NCI-H524 (cell line): ENCODE data around the gene CALU.
A peak's percentile ranks its signal among the peaks of the same experiment; 100 is the strongest.

Experiments used
- DNase-seq, 2 experiments: peaks; one replicate each; lab custom pipeline; 2025; lab: John Stamatoyannopoulos, UW

The CALU gene

GRCh38 chr7:128739048-128739962 lies at the start of gene CALU:
Gene CALU, plus strand, starts transcription at chr7:128739359. Its CDS starts 9,225 bp downstream, at chr7:128748584.
- peak; percentile 87 to 95 for DNase-seq

- DNase-seq, result no peak
These were observed 47.9 kb upstream of the CALU start for GRCh38 chr7:128691227-128691626.

- no peak for DNase-seq
These were observed 46.4 kb upstream of the CALU start for GRCh38 chr7:128692623-128693270.

DNA sequence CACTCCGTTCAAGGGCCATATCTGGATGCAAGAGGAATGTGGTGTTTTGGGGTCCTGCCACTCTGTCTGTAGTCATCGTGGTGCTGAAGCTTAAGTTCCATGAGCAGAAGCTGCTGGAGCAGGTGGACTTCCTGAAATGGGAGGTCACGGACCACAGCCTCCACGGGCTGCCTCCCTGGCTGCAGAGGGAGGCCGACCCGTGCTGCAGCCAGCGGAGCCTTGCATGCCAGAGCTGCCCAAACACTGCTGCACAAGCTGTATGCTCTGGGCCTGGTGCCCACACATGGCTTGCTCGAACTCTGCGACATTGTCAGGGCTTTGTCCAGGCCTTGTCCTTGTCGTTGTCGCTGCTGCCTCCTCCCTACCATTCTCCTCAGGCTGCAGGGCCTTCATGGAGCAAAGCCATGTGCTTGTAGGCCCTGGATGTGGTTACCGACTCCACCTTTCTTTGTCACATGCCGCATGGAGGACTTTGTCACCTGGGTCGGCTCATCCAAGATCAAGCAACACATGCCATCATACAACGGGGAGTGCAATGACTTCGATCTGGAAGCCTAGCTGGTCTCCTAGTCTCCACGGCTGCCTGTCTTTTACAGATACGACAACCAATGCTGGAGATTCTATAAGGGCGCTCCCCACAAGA lies 45.7 kb upstream of the CALU start:
- no peak for DNase-seq

GRCh38 chr7:128694738-128695137 lies 44.4 kb upstream of the CALU start:
- DNase-seq, result no peak

- peak; percentile 47 to 54 for DNase-seq
These were observed 41.8 kb upstream of the CALU start for GRCh38 chr7:128697302-128697905.

DNA sequence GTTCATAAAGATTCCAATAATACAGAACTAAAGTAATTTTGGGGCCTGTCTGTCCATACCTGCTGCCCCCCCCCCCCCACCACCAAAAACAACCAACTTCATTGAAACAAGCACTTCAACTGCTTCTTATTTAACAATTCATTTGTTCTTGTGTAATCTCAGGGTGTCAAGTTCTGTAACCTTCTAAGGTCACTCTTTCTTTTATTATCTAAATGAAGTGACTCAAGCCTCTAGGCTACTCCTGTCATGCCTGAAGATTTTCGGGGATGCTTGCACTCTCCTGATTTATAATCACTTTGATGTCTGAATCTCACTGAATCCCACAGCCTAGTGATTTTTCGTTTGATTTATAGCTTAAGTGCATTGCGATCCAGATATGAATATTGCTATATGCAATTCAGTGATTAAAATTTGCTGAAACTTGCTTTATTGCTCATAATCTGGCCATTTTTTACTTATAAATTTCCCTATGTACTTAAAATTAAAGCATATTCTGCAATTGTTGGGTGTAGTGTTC lies 39.9 kb upstream of the CALU start:
- no peak for DNase-seq

DNA sequence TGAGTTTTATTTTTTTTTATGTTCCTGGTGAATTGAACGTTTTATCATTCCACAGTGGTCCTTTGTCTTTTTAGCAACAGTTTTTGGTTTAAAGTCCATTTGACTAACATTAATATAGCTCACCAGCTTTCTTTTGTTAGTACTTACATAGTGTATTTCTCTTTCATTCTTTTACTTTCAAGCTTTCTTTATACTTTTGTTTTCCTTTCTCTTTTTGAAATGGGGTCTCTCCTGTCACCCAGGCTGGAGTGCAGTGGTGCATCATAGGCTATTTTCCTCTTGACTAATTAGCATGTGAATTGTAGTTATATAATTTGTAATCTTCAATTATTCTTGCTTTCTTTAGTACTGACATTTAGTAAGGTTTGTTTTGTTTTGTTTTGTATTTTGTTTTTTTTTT lies 39.3 kb upstream of the CALU start:
- DNase-seq, result no peak

DNA sequence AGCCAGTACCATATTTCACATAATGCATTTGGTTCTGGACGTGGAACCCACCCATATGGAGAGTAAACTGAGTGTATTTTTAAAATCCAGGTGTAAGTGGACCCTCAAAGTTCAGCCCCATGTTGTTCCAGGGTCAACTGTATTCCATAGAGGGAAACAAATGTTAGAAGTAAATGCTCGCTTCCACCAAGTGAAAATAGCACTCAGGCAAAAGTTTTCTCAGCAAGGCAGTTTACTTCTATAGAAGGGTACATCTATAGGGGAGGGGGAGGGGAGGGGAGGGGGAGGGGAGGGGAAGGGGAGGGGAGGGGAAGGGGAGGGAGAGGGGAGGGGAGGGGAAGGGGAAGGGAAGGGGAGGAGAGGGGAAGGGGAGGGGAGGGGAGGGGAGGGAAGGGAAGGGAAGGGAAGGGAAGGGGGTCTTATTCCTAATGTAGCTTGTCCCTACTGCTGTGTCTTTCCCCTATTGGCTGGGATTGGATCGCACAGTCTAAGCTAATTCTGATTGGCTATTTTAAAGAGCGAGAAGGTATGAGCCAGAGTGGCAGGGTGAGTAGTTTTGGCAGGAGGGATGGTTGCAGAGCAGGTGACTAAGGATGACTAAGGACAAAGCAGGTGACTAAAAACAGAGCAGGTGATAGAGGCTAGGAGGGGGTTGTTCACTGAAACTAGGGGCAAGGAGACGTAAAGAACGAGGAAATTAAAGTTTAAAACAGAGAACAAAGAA lies 37.9 kb upstream of the CALU start:
- no peak for DNase-seq

DNA sequence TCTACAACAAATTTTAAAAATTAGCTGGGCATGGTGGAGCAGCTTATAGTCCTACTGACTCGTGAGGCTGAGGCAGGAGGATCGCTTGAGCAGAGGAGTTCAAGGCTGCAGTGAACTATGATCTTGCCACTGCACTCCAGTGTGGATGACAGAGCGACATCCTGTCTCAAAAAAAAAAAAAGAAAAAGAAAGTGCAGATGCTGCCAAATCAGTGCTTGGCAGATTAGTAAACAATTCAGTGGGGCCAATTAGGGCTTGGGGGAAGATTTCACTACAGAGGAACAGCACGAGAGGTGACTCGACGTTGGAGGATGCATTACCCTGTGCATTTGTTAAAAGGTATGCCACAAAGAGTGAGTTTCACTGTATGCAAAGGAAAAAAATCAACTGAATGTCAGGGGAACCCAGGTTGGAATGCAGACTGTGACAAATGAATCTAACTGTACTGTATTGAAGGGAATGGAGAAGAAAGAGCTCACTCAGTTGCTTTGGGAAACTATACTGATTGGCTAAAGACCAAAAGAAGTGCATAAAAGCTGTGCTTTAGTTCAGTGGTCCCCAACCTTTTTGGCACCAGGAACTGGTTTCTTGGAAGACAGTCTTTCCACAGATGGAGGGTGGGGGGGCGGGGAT lies 35.4 kb upstream of the CALU start:
- DNase-seq, result no peak

DNA sequence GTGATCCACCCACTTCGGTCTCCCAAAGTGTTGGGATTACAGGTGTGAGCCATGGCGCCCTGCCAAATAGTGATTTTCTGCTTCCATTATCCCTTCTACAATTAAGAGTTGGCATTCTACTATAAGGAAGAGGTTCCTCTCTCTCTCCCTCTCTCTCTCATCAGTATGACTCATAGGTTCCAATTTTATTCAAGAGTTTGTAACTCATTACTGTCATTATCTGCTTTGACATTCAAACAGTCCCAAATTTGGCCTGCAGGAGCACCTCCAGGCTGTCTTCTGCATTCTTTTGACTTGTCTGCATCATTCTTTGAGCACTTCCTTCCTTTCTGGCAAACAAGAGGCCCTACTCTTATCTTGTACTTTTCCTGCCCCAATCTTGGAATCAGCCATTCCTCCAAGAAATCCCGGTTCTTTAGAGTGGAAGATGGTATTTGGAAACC lies 33.2 kb upstream of the CALU start:
- no peak for DNase-seq

GRCh38 chr7:128707752-128708151 lies 31.4 kb upstream of the CALU start:
- no peak for DNase-seq

DNA sequence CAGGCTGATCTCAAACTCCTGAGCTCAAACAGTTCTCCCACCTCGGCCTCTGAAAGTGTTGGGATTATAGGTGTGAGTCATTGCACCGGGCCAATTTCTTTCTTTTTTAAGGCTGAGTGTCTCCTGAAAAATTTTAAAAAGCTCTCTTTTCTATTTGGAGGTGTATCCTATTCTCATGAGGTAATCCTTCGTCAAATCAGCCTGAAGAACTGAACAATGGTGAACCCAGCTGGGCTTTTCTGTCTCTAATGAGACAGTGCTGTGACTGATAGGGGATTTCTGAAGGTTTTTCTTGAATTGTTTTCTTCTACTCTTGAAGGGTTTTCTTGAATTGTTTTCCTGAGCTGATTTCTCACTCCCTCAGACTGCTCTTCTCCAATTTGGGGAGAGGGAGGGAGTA lies 30.9 kb upstream of the CALU start:
- no peak for DNase-seq

DNA sequence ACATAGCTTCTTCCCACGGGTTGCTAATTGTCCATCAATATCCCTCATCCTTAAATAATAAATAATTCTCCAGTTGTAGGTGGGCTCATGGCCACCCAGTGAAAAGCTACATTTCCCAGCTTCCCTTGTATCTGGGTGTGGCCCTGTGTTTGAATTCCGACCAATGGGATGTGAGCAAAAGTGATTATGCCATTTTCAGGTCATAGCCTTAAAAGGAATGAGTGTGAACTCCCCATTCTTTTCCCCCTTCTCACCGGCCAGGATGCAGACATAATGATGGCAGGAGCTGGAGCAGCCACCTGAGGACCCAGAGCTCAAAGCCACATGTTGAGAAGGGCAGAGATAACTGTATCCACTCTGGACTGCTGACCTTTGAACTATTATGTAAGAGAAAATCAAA lies 30.3 kb upstream of the CALU start:
- no peak for DNase-seq

GRCh38 chr7:128710481-128710880 lies 28.7 kb upstream of the CALU start:
- no peak for DNase-seq

- no peak for DNase-seq
These were observed 25.4 kb upstream of the CALU start for GRCh38 chr7:128713794-128714193.

DNA sequence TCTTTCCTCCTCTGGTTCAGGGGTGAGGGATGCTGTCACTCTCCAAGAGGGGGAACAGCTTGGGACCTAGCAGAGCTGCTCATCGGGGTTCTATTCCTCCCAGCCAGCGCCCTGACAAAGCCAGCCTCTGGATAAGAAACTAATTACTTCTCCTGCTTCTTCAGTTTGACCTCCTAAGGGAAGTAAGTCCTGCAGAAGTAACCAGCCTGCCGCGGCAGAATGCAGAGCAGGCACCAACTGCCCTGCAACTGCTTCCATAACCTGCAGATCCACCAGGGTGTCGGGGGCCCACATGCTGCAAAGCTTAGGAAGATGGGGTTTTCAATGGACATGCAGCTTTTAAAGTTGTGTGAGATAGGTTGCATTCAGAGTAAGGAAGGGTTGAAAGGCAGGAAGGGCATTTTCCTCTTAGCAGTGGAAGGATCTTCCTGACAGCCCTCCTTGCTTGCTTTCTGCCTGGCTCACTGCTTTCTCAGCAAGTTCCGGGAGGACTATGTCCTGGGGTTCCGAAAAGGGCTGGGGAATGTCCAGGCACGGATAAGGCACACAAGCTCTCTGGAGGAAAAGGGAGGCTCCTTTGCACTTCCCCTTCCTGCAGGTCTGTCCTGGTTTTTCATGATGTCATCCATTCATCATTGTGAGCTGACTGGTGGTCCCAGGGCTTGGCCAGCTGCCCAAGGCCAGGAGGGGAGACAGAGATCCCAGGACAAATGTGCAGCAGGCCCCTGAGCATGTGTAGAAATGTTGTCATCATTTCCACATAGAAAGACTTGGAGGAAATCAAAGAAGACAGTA lies 24.3 kb upstream of the CALU start:
- no peak for DNase-seq

DNA sequence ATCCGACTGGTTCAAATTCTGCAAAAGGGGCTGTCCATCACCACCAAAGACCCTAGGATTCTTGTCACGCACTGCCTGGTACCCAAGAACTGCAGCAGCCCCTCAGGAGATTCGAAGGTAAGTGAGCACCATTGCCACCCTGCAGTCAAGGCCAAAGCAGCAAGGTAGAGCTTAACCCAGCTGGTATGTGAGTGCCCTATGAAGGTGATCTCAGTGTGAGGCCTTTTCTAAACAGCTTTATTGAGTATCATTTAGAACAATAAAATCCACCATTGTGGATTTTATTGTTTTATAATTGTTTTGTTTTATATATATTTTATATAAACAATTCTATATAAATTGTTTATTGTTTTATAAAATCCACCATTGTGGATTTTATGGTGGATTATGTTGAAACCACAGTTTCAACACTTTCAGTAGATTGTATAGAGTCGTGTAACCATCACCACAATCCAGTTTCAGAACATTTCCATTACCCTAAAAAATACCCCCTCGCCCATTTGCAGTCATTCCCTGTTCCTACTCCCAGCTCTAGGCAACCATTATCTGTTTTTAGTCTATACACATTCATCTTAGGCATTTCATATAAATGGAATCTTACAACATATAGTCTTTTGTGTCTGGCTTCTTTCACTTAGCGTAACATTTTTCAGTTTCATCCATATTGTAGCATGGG lies 20.1 kb upstream of the CALU start:
- no peak for DNase-seq

- DNase-seq, result no peak
These were observed 17.8 kb upstream of the CALU start for GRCh38 chr7:128721376-128721775.

DNA sequence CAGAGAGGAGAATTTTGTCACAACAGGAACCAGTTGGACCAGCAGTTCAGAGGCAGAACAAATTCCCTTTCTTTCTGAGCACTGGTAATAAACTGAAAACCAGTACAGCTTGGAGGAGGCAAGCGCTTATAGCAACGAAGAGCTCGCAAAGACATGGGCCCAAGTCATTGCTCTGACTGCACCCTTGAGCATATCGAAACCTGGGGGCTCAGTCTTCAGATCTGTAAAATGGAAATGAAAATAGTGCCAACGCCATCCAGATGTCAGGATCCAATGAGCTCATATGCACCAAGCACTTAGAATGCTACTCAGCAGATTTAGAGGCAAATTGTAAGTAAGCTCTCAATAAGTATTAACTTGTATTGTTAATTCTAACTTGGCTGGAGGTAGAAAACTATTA lies 14.4 kb upstream of the CALU start:
- DNase-seq, result no peak
